Left renal cortex interstitium (tissue), 4 donors: ENCODE data around the gene ZNF569. TPM values are rescaled to one million over a fixed set of nuclear protein-coding genes. Genes with fewer than 3 reads are reported as not detected.

Experiments used
- DNase-seq, 4 donors: peaks; one replicate each; pipeline ENCODE4 v3.0.0-alpha.2; 2013; ENCODE audit warnings: low read depth in 4 of 4, low spot score in 2 of 4, missing footprints in 1 of 4
- polyA plus RNA-seq, 4 donors: library from polyadenylated mRNA; unstranded; fragments of 120-200 nt; gene quantifications; one replicate each; pipeline ENCODE4 v1.2.1, GENCODE V29; 2013; ENCODE audit not compliant: insufficient read length in 4 of 4

ZNF569 gene
- 10 to 100 TPM; 10.1 to 13.6 (median 12.8) TPM for polyA plus RNA-seq

DNA sequence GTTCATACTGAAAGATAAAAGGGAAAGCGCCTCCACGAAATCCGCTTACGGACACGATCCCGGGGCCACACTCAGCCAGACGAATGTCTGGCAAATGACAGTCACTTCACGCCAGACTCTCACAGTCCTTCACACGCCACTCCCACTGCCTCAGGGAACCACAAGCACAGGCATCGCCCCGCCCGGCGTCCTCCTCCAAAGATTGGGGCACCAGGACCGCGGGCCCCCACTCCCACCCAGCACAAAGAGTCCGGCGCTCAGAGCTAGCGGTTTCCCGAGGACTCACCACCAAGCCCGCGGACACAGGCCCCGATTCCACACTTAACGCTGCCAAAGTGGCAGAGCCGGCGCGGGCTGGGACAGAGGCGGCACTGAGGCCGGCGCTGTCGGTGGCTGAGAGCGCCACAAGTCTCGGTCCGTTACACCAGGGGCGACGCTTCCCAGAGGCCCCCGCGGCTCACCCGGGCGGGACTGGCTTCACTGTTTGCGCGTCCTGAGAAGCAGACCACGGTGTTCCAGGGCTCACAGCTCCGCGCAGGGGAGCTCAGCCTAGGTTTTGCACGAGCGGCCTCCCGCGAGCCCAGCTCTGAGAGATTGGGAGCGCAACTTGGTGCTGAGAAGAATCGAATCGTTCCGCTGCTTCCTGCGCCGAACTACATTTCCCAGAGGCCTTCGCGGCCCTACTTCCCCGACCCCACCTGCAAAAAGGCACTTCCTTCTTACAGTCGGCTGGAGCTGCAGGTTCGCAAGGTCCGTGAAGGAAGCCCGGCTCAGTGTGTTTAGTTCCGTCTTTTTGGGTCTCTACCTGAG is at the start of gene ZNF569:
ZNF569 (minus strand) TSS at position 647 of the 810 bp plus-strand sequence. CDS start 22,523 bp downstream, outside the sequence.
- DNase-seq, result peak; percentile 83 to 97 (median 91)

DNA sequence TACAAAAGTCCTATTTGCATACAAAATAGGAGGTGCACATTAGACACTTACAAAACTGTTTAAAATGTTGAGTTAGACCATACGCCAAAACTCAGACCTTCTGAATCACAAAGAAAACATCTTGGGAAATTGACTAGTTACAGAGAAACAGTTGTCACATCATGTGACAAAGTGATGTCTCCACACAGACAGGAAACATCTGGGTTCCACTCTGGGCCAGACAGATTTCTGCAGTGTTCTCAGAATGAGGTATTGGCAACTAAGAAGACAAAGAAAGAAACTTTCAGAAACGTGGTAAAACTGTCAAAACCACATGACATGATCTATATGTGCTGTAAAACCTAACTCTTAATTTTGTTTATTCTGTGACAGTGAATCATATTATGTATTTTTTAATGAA is 46.2 kb upstream of the ZNF569 start:
- DNase-seq, result no peak

- no peak for DNase-seq
Observed at GRCh38 chr19:37511821-37512220, 44.6 kb upstream of the ZNF569 start.

DNA sequence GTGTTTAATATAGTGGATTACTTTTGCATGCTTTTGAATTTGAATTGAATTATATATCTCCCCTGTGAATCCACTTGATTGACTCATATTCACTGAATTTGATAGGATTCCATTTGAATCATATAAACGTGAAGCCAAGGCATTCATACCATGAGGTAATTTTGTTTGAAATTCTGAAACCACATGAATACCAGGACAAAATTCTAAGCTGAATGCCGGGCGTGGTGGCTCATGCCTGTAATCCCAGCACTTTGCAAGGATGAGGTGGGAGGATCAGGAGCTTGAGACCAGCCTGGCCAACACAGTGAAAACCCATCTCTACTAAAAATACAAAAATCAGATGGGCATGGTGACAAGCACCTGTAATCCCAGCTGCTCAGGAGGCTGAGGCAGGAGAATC is 43.9 kb upstream of the ZNF569 start:
- no peak for DNase-seq

DNA sequence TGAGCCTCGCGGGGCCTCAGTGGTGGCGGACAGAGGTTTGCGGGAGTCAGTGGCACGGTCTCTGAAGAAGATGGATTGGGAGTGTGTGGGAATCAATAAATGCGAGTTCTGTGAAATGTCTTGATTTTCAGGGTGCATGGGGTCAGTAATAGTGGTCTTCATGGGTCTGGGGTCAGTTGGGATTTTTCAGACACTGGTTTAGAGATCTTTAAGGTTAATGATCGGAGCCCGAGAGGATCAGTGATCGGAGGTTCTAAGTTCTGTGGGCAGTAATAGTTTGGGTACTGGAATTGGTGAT is 39.9 kb upstream of the ZNF569 start:
- DNase-seq, result peak in 1 of 4 donors; percentile 13

DNA sequence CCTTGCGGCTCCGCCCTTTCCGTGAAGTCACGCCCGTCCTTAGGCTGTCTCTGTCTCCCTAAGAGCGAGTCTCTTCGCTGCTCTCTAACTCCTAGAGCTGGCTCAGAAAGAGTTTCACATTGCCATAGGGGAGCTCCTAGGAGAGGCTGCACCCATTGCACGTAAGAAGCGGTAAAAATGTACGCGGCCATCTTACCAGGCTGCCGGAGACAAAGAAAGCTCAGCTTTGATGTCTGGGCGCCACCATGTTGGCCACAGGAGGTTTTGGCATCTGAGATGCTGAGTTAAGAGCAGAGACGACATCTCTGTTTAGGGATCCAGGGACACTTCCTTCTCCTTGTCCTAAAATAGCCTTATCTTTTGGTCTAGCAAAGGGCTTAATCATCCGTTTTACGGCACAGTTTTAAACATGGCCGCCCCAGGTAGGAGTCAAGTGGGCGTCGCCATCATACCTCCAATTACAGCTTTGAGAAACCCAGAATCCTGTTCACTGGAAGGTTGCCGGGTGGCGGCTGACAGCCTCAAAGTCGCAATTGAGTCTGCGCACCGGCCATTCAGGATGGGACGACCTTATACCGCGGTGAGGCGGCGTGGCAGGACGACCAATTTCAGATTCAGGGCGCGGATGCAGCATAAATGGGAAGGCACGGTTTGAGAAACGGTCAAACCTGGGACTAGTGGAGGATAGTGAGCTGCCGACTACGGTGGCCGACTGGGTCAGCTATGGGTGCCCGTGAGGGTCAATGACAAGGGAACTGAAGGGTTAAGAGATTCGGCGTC is 39.3 kb upstream of the ZNF569 start, which contains the start of gene ZNF793:
ZNF793 (plus strand) TSS at position 553 of the 780 bp plus-strand sequence. CDS start 16,501 bp downstream, outside the sequence.
- DNase-seq, result peak; percentile 79 to 96 (median 81)

DNA sequence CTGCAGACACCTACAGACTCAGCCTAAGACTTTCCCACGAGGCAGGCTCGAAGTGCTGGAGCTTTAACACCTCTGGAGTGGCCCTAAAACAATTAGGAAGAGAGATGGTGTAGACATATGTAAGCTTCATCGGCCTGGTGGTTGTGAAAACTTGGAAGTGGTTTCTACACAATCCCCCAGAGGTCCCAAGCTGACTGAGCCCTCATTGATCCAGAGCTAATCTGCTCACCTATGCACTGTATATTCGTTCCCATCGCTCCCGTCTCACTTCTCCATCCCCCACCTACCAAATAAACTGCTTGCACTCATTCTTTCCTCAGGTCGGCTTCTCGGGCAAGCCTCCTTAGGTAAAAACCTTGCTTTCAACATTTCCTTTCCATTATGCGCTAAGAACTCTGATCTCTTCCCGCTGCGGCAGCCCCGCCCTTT is 38.7 kb upstream of the ZNF569 start:
- peak in 1 of 4 donors; percentile 72 for DNase-seq

DNA sequence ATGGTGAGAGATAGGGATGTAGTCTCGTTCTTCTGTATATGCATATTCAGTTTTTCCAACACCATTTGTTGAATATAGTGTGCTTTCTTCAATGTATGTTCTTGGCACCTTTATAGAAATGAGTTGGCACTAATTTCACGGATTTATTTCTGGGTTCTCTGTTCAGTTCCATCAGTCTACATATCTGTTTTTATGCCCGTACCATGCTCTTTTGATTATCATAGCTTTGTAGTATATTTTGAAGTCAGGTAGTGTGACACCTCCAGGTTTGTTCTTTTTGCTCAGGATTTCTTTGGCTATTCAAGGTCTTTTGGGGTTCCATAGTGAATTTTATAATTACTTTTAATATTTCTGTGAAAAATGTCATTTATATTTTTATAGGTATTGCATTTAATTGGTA is 25.0 kb upstream of the ZNF569 start:
- DNase-seq, result no peak

- no peak for DNase-seq
Observed at GRCh38 chr19:37484406-37485168, 17.3 kb upstream of the ZNF569 start.

DNA sequence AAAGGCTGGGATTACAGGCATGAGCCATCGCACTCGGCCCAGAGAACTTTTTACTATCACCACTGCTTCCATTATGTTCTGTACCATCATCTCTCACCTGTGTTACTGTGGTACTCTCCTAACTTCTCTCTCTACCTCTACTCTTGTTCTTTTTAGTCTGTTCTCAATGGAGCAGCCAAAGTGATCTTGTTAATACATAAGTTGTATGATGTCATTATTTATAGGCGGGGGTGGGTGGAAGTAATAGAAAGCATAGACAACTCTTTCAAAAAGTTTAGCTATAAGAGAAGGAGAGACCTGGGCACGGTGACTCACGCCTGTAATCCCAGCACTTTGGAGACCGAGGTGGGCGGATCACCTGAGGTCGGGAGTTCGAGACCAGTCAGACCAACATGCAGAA is 4.9 kb upstream of the ZNF569 start:
- DNase-seq, result no peak

- no peak for DNase-seq
Observed at GRCh38 chr19:37470216-37470615, 3.0 kb upstream of the ZNF569 start.

- DNase-seq, result peak; percentile 82 to 90 (median 88)
Observed at GRCh38 chr19:37468961-37469777, 1.9 kb upstream of the ZNF569 start, which contains the start of gene ZNF570. Gene ZNF570 (plus strand): TSS chr19:37469356. CDS start chr19:37470355, 999 bp downstream.

DNA sequence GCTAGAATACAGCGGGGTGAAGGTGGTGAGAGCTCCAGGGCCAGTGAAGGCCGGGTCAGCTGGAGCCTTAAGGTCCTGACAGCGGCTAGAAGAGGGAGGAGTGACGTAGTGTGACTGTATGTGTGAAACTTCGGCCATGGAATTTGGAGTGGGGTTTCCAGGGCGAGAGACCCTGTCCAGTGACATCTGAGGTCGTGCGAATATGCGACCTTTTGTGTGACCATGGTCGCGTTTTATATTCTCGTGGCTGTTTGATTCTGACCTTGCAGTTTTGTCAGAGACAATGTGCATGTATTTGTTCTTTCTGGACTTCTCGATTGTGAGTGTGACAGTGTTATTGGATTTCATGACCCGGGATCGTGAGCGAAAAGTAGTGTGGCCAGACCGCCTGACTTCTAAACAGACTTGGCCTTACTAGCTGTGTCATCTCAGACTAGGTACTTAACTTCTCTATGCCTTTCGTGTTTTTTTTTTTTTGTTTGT is 405 bp upstream of the ZNF569 start:
- peak in 2 of 4 donors; percentile 22 to 23 for DNase-seq

GRCh38 chr19:37466277-37466797 is 907 bp downstream of the ZNF569 start:
- DNase-seq, result peak in 1 of 4 donors; percentile 39

DNA sequence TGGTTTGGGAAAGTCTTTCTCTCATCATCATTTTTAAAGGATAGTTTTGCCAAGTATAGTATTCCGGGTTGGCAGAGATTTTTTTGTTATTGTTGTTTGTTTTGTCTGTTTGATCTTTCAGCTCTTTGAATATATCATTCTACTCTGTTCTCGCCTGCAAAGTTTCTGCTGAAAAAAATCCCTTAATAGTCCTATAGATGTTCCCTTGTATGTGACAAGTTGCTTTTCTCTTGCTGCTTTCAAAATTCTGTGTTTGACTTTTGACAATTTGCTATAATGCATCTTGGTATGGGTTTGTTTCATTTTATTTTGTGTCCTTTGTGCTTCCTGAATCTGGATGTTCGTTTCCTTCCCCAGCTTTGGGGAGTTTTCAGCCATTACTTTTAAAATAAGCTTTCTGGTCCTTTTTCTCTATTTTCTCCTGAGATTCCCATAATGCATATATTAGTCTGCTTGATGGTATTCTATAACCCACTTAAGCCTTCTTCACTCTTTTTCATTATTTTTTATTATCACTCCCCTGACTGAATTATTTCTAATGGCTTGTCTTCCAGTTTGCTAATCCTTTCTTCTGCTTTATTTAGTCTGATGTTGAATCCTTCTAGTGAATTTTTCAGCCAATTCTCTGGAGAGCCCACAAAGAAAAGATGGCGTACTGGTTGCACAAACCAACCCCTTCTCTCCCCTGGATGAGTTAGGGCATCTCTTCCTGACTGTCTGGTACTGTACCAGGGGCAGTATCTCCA is 14.6 kb downstream of the ZNF569 start:
- no peak for DNase-seq

DNA sequence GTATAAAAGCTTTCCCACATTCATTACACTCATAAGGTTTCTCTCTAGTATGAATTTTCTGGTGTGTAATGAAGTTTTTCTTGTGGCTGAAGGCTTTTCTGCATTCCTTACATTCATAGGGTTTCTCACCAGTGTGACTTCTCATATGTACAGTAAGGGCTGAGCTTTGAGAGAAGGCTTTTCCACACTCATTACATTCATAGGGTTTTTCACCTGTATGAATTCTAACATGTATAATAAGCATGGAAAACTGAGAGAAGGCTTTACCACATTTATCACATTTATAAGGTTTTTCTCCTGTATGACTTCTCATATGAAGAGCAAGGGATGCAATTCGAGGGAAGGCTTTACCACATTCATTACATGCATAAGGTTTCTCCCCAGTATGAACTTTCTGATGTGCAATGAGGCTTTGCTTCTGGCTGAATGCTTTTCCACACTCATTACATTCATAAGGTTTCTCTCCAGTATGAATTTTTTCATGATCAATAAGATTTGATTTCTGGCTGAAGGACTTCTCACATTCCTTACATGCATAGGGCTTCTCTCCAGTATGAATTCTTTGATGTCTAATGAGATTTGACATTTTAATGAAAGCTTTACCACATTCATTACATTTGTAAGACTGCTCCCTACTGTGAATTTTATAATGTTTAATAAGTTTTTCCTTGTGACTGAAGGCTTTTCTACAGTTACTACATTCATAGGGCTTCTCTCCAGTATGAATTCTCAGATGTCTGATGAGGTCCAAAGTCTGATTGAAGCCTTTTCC is 53.7 kb downstream of the ZNF569 start:
- DNase-seq, result no peak

- no peak for DNase-seq
Observed at GRCh38 chr19:37412700-37413099, 54.5 kb downstream of the ZNF569 start.
